Liver (tissue), 9 donors: ENCODE measurements around the gene SYCP2L. TPM values are rescaled to one million over a fixed set of nuclear protein-coding genes. Genes with fewer than 3 reads are reported as not detected.
"Not testable (repeated sequence)": the region's sequence is repeated elsewhere in the genome, so short reads cannot be mapped to it uniquely, and the experiment has no call there.

ENCODE experiments used
- DNase-seq: peaks from one replicate; pipeline ENCODE4 v3.0.0-alpha.2; 2017; ENCODE audit warnings: low spot score
- H3K27ac ChIP-seq, 2 donors: one replicate each; pipeline ENCODE4 v1.7.0; 2013; ENCODE audit warnings: inconsistent platforms in 2 of 2, low read length in 2 of 2, control low read depth in 1 of 2, low read depth in 1 of 2, mild to moderate bottlenecking in 1 of 2
- H3K27me3 ChIP-seq, 4 donors: one replicate each; pipeline versions ENCODE4 v1.6.1 to v1.7.0; 2013; ENCODE audit warnings: low read length in 3 of 4, inconsistent platforms in 1 of 4, mild to moderate bottlenecking in 1 of 4, moderate library complexity in 1 of 4; ENCODE audit not compliant: control insufficient read depth in 4 of 4, insufficient read depth in 4 of 4
- H3K36me3 ChIP-seq, 4 donors: one replicate each; pipeline versions ENCODE4 v1.6.1 to v1.7.0; 2013; ENCODE audit warnings: low read length in 3 of 4, mild to moderate bottlenecking in 3 of 4, low read depth in 1 of 4, moderate library complexity in 1 of 4; ENCODE audit not compliant: control insufficient read depth in 4 of 4, insufficient read depth in 3 of 4
- H3K4me1 ChIP-seq, 4 donors: one replicate each; pipeline versions ENCODE4 v1.6.1 to v1.7.0; 2013; ENCODE audit warnings: low read length in 3 of 4, mild to moderate bottlenecking in 3 of 4, moderate library complexity in 1 of 4; ENCODE audit not compliant: control insufficient read depth in 4 of 4, insufficient read depth in 4 of 4
- H3K4me3 ChIP-seq, 3 donors: one replicate each; pipeline versions ENCODE4 v1.6.1 to v1.7.0; 2013; ENCODE audit warnings: low read length in 3 of 3, control low read depth in 1 of 3, low read depth in 1 of 3, mild to moderate bottlenecking in 1 of 3
- H3K9ac ChIP-seq, 2 donors: one replicate each; pipeline ENCODE4 v1.7.0; 2013; ENCODE audit warnings: low read length in 2 of 2, mild to moderate bottlenecking in 2 of 2, moderate library complexity in 2 of 2, control low read depth in 1 of 2, low read depth in 1 of 2
- H3K9me3 ChIP-seq, 4 donors: one replicate each; pipeline versions ENCODE4 v1.6.1 to v1.7.0; 2013; ENCODE audit warnings: low read length in 3 of 4; ENCODE audit not compliant: control insufficient read depth in 4 of 4
- ATF3 ChIP-seq: IDR thresholded peaks from 2 replicates; pipeline ENCODE4 v1.6.1; 2016; ENCODE audit warnings: antibody characterized with exemption
- CTCF ChIP-seq: fragments of 150-350 bp; IDR thresholded peaks from 2 replicates; pipeline ENCODE4 v1.5.1; 2017; ENCODE audit warnings: improper control_type of control experiment, low read depth, low read length; ENCODE audit not compliant: missing input control
- GABPA ChIP-seq, 2 donors: IDR thresholded peaks in 1 of 2; conservative IDR thresholded peaks in 1 of 2; 2 replicates each; pipeline ENCODE4 v1.6.1; 2016; ENCODE audit warnings: antibody characterized with exemption in 2 of 2, mild to moderate bottlenecking in 1 of 2, moderate library complexity in 1 of 2
- JUND ChIP-seq, 2 donors: IDR thresholded peaks; 2 replicates each; pipeline ENCODE4 v1.6.1; 2016; ENCODE audit warnings: antibody characterized with exemption in 2 of 2
- MAX ChIP-seq: IDR thresholded peaks from 2 replicates; pipeline ENCODE4 v1.6.1; 2016; ENCODE audit warnings: antibody characterized with exemption
- NR2F2 ChIP-seq: IDR thresholded peaks from 2 replicates; pipeline ENCODE4 v1.6.1; 2016; ENCODE audit warnings: antibody characterized with exemption
- RAD21 ChIP-seq, 2 donors: IDR thresholded peaks; 2 replicates each; pipeline ENCODE4 v1.6.1; 2016; ENCODE audit warnings: antibody characterized with exemption in 2 of 2, mild to moderate bottlenecking in 2 of 2
- REST ChIP-seq: IDR thresholded peaks from 2 replicates; pipeline ENCODE4 v1.6.1; 2016; ENCODE audit warnings: antibody characterized with exemption, mild to moderate bottlenecking
- RXRA ChIP-seq, 2 donors: IDR thresholded peaks; 2 replicates each; pipeline ENCODE4 v1.6.1; 2017 to 2018; ENCODE audit warnings: antibody characterized with exemption in 2 of 2, mild to moderate bottlenecking in 1 of 2
- TAF1 ChIP-seq: conservative IDR thresholded peaks from 2 replicates; pipeline ENCODE4 v1.6.1; 2016; ENCODE audit warnings: antibody characterized with exemption, mild to moderate bottlenecking
- YY1 ChIP-seq: IDR thresholded peaks from 2 replicates; pipeline ENCODE4 v1.6.1; 2016; ENCODE audit warnings: antibody characterized with exemption, mild to moderate bottlenecking
- ZBTB33 ChIP-seq: IDR thresholded peaks from 2 replicates; pipeline ENCODE4 v1.6.1; 2016; ENCODE audit warnings: antibody characterized with exemption
- WGBS: extraction: QIAGEN DNeasy Blood & Tissue Kit; methylation state at CpG from one replicate; pipeline ENCODE4 v1.1.7; 2013; 5-methylcytosine and 5-hydroxymethylcytosine counted together
- polyA plus RNA-seq, 2 donors: library from polyadenylated mRNA; stranded (reverse) in 1 of 2; unstranded in 1 of 2; fragments of 200-250 nt in 1 of 2; fragments of >200 nt in 1 of 2; fragmentation: Nextera tagmentation in 1 of 2; extraction: Ambion mirVana in 1 of 2; gene quantifications; one replicate each; pipeline versions ENCODE4 v1.2.1 to v1.2.3, GENCODE V29; 2013 to 2015
- total RNA-seq, 2 donors: library from RNA; depleted of rRNA; stranded (reverse); fragments of >200 nt; gene quantifications; one replicate each; pipeline ENCODE4 v1.2.3, GENCODE V29; 2014
- donor health status: healthy.
- donor health status: healthy.
- donor health status: healthy.
- donor health status: healthy.
- donor health status: healthy.

SYCP2L gene
- total and polyA plus RNA-seq, 4 donors, result 0.28 to 0.33 TPM; not detected in 2

- TF ChIP-seq ATF3 (no peak), RAD21 (IDR thresholded peaks at IDR 0.05) (no peak), RXRA (IDR thresholded peaks at IDR 0.05) (no peak), GABPA (IDR thresholded peaks at IDR 0.05 in 1 of 2, conservative IDR thresholded peaks at IDR 0.05 in 1 of 2) (no peak), NR2F2 (no peak), TAF1 (no peak), ZBTB33 (no peak), JUND (IDR thresholded peaks at IDR 0.05) (no peak), YY1 (no peak), CTCF (no peak), REST (no peak), MAX (no peak)
- Histone ChIP-seq H3K9me3 (no peaks in the 10 kb centered on the region), H3K27me3 (no peaks in the 10 kb centered on the region), H3K27ac (no peak overlapping the region), H3K9ac (no peak overlapping the region), H3K4me3 (no peak overlapping the region), H3K4me1 (peaks cover 0 to 8% (median 3%) of the 10 kb centered on the region in 4 donors), H3K36me3 (peaks cover 0 to 13% (median 1%) of the 10 kb centered on the region in 4 donors)
- no peak for DNase-seq
- 50% methylated on average over 2 of the region's 2 CpGs for WGBS
Measured at GRCh38 chr6:11002176-11002575, 115.3 kb downstream of the SYCP2L start.

GRCh38 chr6:11003297-11003696 lies 116.4 kb downstream of the SYCP2L start:
- not testable (repeated sequence) for H3K27me3 ChIP-seq, H3K4me3 ChIP-seq, H3K36me3 ChIP-seq, H3K27ac ChIP-seq, DNase-seq, H3K9ac ChIP-seq, H3K9me3 ChIP-seq
- peaks cover 2 to 14% (median 8%) of the 10 kb centered on the region in 4 donors for H3K4me1 ChIP-seq
- WGBS, result 94% methylated on average over 5 of the region's 5 CpGs
